Lower leg skin (tissue), 4 donors: ENCODE results near the gene THBS3. TPM values are rescaled to one million over a fixed set of nuclear protein-coding genes. Genes with fewer than 3 reads are reported as not detected.

Experiments used
- DNase-seq, 2 donors: peaks; one replicate each; pipeline ENCODE4 v3.0.0-alpha.2; 2019; ENCODE audit warnings: low spot score in 2 of 2
- H3K4me3 ChIP-seq: fragments of 200-600 bp; sonication (generic); 2 replicates; pipeline ENCODE4 v1.5.1; 2017; ENCODE audit warnings: mild to moderate bottlenecking, low read depth; ENCODE audit not compliant: poor library complexity, severe bottlenecking
- POLR2A ChIP-seq, 2 donors: fragments of 450-650 bp; IDR thresholded peaks; one replicate each; pipeline ENCODE4 v1.6.1; 2016 to 2017; ENCODE audit warnings: antibody characterized with exemption in 2 of 2, mild to moderate bottlenecking in 1 of 2, moderate library complexity in 1 of 2
- WGBS, 2 donors: methylation state at CpG; one replicate each; pipeline ENCODE4 v1.1.5; 2018; 5-methylcytosine and 5-hydroxymethylcytosine counted together
- intact Hi-C: fragments of 100-400 bp; cut with DNase I; formaldehyde crosslinking; loops from one replicate; pipeline ENCODE4 v1.15.0; 2023; ENCODE audit warnings: low total_unique reads
- total RNA-seq, 4 donors: library from RNA; depleted of rRNA; stranded (reverse); fragments of >200 nt; gene quantifications; one replicate each; pipeline ENCODE4 v1.1.0, GENCODE V29; 2016
- TF ChIP-seq, protein P1 (sequence below), 3 donors: fragments of 450-650 bp; IDR thresholded peaks; one replicate each; pipeline ENCODE4 v1.5.1; 2016; ENCODE audit warnings: antibody characterized with exemption in 3 of 3, mild to moderate bottlenecking in 3 of 3, moderate library complexity in 2 of 3

The THBS3 gene
- total RNA-seq, 4 donors from 2014 or later: 15.6 to 26.6 (median 20.2) TPM

DNA sequence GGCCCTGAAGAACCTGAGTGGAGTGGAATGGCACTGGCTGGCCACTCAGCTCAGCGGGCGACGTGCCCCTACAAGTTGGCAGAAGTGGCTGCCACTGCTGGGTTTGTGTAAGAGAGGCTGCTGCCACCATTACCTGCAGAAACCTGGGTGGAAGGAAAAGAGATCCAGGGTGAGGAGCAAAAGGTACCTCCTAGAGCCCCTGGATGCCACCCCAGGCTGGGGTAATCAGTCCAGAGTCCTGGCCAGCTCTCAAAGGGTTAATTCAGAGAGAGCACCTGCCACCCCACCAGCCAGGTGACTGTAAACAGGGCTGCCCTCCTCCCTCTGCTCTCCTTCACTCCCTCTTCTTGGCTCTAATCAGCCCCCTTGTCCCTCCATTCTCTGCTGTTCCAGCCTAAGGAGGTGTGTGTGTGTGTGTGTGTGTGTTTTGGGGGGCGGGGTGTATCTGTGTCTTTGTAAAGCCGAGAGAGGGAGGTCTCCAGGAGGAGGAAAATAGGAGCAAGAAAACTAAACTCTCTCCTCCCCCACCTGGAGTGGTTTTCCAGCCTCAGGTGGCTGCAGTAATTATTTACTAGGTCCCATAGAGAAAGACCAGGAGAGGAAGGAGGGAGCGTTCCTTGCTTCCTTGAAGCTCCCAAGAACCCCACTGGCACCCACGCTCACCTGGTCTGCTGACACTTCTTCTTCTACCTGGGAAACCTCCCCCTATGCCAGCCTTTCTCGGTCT lies 21.5 kb downstream of the THBS3 start:
- H3K4me3 ChIP-seq: no peak overlapping the region
- WGBS, 2 donors: 67 to 68% methylated on average over 8 of the region's 8 CpGs
- DNase-seq: no peak
- intact Hi-C loops: no loop called here
- no peak for TF ChIP-seq POLR2A (IDR thresholded peaks at IDR 0.05)
- TF ChIP-seq, protein P1, sequence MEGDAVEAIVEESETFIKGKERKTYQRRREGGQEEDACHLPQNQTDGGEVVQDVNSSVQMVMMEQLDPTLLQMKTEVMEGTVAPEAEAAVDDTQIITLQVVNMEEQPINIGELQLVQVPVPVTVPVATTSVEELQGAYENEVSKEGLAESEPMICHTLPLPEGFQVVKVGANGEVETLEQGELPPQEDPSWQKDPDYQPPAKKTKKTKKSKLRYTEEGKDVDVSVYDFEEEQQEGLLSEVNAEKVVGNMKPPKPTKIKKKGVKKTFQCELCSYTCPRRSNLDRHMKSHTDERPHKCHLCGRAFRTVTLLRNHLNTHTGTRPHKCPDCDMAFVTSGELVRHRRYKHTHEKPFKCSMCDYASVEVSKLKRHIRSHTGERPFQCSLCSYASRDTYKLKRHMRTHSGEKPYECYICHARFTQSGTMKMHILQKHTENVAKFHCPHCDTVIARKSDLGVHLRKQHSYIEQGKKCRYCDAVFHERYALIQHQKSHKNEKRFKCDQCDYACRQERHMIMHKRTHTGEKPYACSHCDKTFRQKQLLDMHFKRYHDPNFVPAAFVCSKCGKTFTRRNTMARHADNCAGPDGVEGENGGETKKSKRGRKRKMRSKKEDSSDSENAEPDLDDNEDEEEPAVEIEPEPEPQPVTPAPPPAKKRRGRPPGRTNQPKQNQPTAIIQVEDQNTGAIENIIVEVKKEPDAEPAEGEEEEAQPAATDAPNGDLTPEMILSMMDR (IDR thresholded peaks at IDR 0.05): no peak

DNA sequence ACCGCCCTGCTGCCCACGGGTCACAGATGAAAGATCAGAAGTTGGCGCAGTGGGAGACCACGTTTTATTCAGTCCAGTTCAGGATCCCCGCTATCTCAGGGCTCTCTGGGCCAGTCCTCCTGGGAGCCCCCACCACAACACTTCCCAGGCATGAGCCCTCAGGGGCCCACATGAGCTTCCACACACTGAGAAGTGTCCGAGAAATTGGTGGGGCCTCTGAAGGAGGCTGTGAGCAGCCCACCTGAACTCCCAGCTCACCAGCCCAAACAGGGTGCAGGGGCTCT lies 22.0 kb downstream of the THBS3 start:
- intact Hi-C loops: no loop called here
- no peak for DNase-seq
- TF ChIP-seq POLR2A (IDR thresholded peaks at IDR 0.05): no peak
- TF ChIP-seq, protein P1 (IDR thresholded peaks at IDR 0.05): no peak
- H3K4me3 ChIP-seq: no peak overlapping the region
- 69 to 77% methylated on average over 6 of the region's 6 CpGs for WGBS, 2 donors

DNA sequence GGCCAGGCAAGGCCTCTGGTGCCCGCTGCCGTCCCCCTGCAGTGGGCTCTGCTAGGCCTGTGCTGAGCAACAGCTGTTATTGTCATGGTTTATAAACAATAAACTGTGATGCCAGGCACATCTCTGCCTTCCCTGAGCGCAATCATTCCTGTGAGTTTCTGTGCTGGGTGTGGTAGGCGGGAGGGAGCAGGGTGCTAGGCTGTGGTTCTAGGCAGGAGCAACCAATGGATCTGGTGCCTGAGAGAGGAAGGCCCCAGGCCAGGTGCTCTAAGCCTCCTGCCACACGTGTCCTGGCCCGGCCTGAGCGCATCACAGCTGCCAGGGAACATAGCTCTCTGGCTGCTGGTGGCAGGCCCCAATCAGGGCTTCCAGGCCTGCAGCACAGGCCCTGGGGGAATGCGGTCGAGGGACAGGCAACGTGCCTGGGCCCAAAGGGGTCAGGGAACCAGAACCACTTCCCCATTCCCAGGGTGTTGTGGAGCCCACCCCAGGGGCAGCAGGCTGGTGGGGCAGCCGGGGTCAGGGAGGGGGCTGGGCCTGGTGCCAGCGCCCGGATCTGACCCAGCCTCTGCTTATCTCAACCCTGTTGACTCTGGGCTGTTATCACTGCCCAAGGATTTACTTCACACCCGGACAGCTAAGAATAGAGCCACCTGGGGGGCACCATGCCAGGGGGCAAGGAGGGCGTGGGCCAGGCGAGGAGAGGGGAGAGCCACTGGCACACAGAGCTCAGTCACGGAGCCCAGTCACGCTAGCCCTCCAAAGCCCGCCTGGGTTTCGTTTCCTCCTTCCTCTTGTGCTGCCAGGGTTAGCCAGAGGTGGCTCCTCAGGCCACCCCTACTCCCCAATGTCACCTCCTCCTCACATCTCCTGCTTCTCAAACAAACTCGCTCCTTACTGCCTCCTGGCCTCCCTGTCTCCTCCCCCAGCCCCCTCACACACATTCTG lies 22.6 kb downstream of the THBS3 start:
- WGBS, 2 donors: 47 to 57% methylated on average over 16 to 17 of the region's 21 CpGs
- no peak for TF ChIP-seq POLR2A (IDR thresholded peaks at IDR 0.05)
- TF ChIP-seq, protein P1 (IDR thresholded peaks at IDR 0.05): no peak
- no peak overlapping the region for H3K4me3 ChIP-seq
- intact Hi-C loops: no loop called here
- DNase-seq: peak in 1 of 2 donors; percentile 87

DNA sequence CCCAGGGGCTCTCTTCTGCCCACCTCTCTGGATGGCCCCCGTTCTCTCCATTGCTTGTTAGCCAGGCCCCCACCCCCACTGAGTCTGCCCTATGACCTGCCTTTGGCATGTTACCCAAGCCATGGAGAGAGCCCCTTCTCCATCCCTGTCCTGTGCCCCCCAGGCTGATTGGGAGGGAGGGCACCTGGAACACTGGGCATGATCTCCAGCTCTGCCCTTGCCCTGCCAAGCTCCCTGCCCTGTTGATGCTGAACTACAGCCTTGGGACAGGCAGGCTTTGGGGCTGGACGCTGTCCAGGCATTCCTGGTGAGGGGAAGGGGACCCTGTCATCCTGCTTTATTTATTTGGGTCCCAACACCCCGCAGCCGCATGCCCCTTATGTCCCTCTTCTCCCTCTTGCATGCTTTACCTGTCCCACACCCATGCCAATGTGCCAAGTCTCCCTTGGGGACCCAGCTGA lies 23.3 kb downstream of the THBS3 start:
- no peak overlapping the region for H3K4me3 ChIP-seq
- 72 to 77% methylated on average over 4 of the region's 4 CpGs for WGBS, 2 donors
- intact Hi-C loops: no loop called here
- no peak for DNase-seq
- no peak for TF ChIP-seq POLR2A (IDR thresholded peaks at IDR 0.05)
- TF ChIP-seq, protein P1 (IDR thresholded peaks at IDR 0.05): no peak

DNA sequence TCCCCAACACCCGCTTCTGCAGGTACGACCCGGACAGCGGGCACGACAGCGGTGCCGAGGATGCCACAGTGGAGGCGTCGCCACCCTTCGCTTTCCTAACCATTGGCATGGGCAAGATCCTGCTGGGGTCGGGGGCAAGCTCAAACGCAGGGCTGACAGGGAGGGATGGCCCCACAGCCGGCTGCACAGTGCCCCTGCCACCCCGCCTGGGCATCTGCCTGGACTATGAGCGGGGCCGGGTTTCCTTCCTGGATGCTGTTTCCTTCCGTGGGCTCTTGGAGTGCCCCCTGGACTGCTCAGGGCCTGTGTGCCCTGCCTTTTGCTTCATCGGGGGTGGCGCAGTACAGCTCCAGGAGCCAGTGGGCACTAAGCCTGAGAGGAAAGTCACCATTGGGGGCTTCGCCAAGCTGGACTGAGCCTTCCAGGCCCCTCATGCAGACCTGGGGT lies 23.9 kb downstream of the THBS3 start:
- intact Hi-C loops: no loop called here
- TF ChIP-seq, protein P1 (IDR thresholded peaks at IDR 0.05): no peak
- no peak overlapping the region for H3K4me3 ChIP-seq
- no peak for DNase-seq
- 84 to 89% methylated on average over 20 of the region's 20 CpGs for WGBS, 2 donors
